A673 (cell line): ENCODE measurements around the gene SORCS1. TPM values are rescaled to one million over a fixed set of nuclear protein-coding genes. Genes with fewer than 3 reads are reported as not detected.

Experiments used
- BruUV-seq: library from RNA; stranded (reverse); fragments of 400-500 nt; replicated peaks from 2 replicates; lab custom pipeline; 2021; lab: Mats Ljungman, UMichigan
- CTCF ChIA-PET: fragments of 300-600 bp; sonication (Branson Sonifier 250); formaldehyde crosslinking; loops from one replicate; lab custom pipeline; 2022; ENCODE audit warnings: antibody characterized with exemption; lab: Charles Lee
- POLR2A ChIA-PET: fragments of 300-600 bp; sonication (Branson Sonifier 250); formaldehyde crosslinking; loops from one replicate; lab custom pipeline; 2022; ENCODE audit warnings: antibody characterized with exemption; ENCODE audit not compliant: low non-redundant PET; lab: Charles Lee
- DNase-seq: peaks from one replicate; pipeline ENCODE4 v3.0.0-alpha.2; 2015; ENCODE audit warnings: low spot score
- H3K27ac ChIP-seq: fragments of 200-600 bp; sonication (generic); 2 replicates; pipeline ENCODE4 v1.5.1; 2016; ENCODE audit warnings: mixed run types, low read depth, mild to moderate bottlenecking, mixed read lengths, antibody characterized with exemption, low read length; ENCODE audit not compliant: poor library complexity, severe bottlenecking
- H3K27me3 ChIP-seq: fragments of 200-600 bp; sonication (generic); replicated peaks from 2 replicates; pipeline ENCODE4 v1.6.1; 2017; ENCODE audit warnings: mixed run types, low read depth, mild to moderate bottlenecking, mixed read lengths, antibody characterized with exemption, low read length; ENCODE audit not compliant: insufficient read depth, poor library complexity
- H3K36me3 ChIP-seq: fragments of 200-600 bp; sonication (generic); 2 replicates; pipeline ENCODE4 v1.6.1; 2016; ENCODE audit warnings: mixed run types, mild to moderate bottlenecking, mixed read lengths, antibody characterized with exemption, low read length; ENCODE audit not compliant: insufficient read depth, poor library complexity, severe bottlenecking
- H3K4me1 ChIP-seq: fragments of 200-600 bp; sonication (generic); 2 replicates; pipeline ENCODE4 v1.6.1; 2017; ENCODE audit warnings: mixed run types, mild to moderate bottlenecking, mixed read lengths, antibody characterized with exemption, low read length; ENCODE audit not compliant: insufficient read depth, poor library complexity, severe bottlenecking
- H3K4me3 ChIP-seq: fragments of 200-600 bp; sonication (generic); 2 replicates; pipeline ENCODE4 v1.5.1; 2016; ENCODE audit warnings: low read depth, mixed run types, mild to moderate bottlenecking, mixed read lengths, low read length; ENCODE audit not compliant: poor library complexity, severe bottlenecking
- H3K9me3 ChIP-seq: fragments of 200-600 bp; sonication (generic); 2 replicates; pipeline ENCODE4 v1.6.1; 2016; ENCODE audit warnings: mixed run types, low read depth, mild to moderate bottlenecking, mixed read lengths, antibody characterized with exemption, low read length; ENCODE audit not compliant: poor library complexity, severe bottlenecking
- CTCF ChIP-seq: fragments of 300-800, 200-600 bp; sonication (generic); conservative IDR thresholded peaks from 2 replicates; pipeline ENCODE4 v1.5.1; 2017; ENCODE audit warnings: low read depth, mild to moderate bottlenecking, antibody characterized with exemption, low read length, moderate library complexity, mixed read lengths
- EZH2 ChIP-seq: fragments of 200-600 bp; sonication (generic); IDR thresholded peaks from 2 replicates; pipeline ENCODE4 v1.6.1; 2017; ENCODE audit warnings: borderline replicate concordance, low read depth, mild to moderate bottlenecking, mixed read lengths, antibody characterized with exemption, low read length; ENCODE audit not compliant: poor library complexity, severe bottlenecking
- intact Hi-C: fragments of 100-400 bp; cut with micrococcal nuclease; formaldehyde crosslinking; loops from one replicate; pipeline ENCODE4 v1.10.0; 2022; ENCODE audit not compliant: unreplicated experiment
- total RNA-seq: library from RNA; stranded (reverse); gene quantifications from 2 replicates; pipeline ENCODE4 v1.2.3, GENCODE V29; 2021

Gene SORCS1
- total RNA-seq, 1 experiment from 2014 or later, result 0.34 TPM

- H3K27me3 ChIP-seq, result no peaks in the 10 kb centered on the region
- no TSS peak for BruUV-seq
- intact Hi-C loops, result no loop called here
- no peak for DNase-seq
- H3K36me3 ChIP-seq, result no peaks in the 10 kb centered on the region
- no peaks in the 10 kb centered on the region for H3K4me1 ChIP-seq
- TF ChIP-seq CTCF (no peak), EZH2 (no peak)
- H3K4me3 ChIP-seq, result no peak overlapping the region
- no peak overlapping the region for H3K27ac ChIP-seq
- ChIA-PET CTCF (no interaction called here), POLR2A (no interaction called here)
- no peaks in the 10 kb centered on the region for H3K9me3 ChIP-seq
Observed at GRCh38 chr10:106947643-106948042, 216.9 kb downstream of the SORCS1 start.

- TF ChIP-seq CTCF (no peak), EZH2 (no peak)
- Histone ChIP-seq H3K4me1 (no peaks in the 10 kb centered on the region), H3K27me3 (no peaks in the 10 kb centered on the region), H3K36me3 (no peaks in the 10 kb centered on the region), H3K9me3 (no peaks in the 10 kb centered on the region), H3K4me3 (no peak overlapping the region), H3K27ac (no peak overlapping the region)
- ChIA-PET CTCF (no interaction called here), POLR2A (no interaction called here)
- intact Hi-C loops, result no loop called here
- DNase-seq, result no peak
- no TSS peak for BruUV-seq
Observed at GRCh38 chr10:106942035-106942662, 222.4 kb downstream of the SORCS1 start.

- no peak overlapping the region for H3K27ac ChIP-seq
- H3K27me3 ChIP-seq, result no peaks in the 10 kb centered on the region
- CTCF ChIA-PET, result no interaction called here
- H3K4me1 ChIP-seq, result no peaks in the 10 kb centered on the region
- H3K36me3 ChIP-seq, result no peaks in the 10 kb centered on the region
- no peaks in the 10 kb centered on the region for H3K9me3 ChIP-seq
- POLR2A ChIA-PET, result no interaction called here
- no TSS peak for BruUV-seq
- H3K4me3 ChIP-seq, result no peak overlapping the region
- no peak for DNase-seq
- intact Hi-C loops, result no loop called here
- TF ChIP-seq EZH2 (no peak), CTCF (no peak)
Observed at GRCh38 chr10:106941297-106942034, 223.0 kb downstream of the SORCS1 start.
